HCT116 (cell line): Measurements from ENCODE around the gene ACOT8. TPM values are rescaled to one million over a fixed set of nuclear protein-coding genes. Genes with fewer than 3 reads are reported as not detected.

Experiments used
- ATAC-seq: fragments of 200-7000 bp; cut with Tn5 transposase; 2 replicates; pipeline ENCODE4 v1.9.1; 2020; ENCODE audit warnings: mild to moderate bottlenecking, moderate library complexity
- BruUV-seq: library from RNA; stranded (reverse); fragments of 400-500 nt; replicated peaks from 2 replicates; lab custom pipeline; 2021; lab: Mats Ljungman, UMichigan
- CTCF ChIA-PET: fragments of 300-600 bp; sonication (Branson Sonifier 250); formaldehyde crosslinking; loops from one replicate; lab custom pipeline; 2021; ENCODE audit warnings: antibody characterized with exemption; lab: Charles Lee
- POLR2A ChIA-PET: fragments of 300-600, 350-600 bp; sonication (Branson Sonifier 250); formaldehyde crosslinking; loops from one replicate; lab custom pipeline; 2021; ENCODE audit warnings: antibody characterized with exemption; lab: Charles Lee
- RAD21 ChIA-PET, 2 experiments: fragments of 300-600 bp; sonication (Branson Sonifier 250); formaldehyde crosslinking; loops; one replicate each; lab custom pipeline; 2023; ENCODE audit warnings: low total read pairs in 2 of 2; ENCODE audit not compliant: uncharacterized antibody in 2 of 2, unreplicated experiment in 2 of 2, low non-redundant PET in 1 of 2; lab: Charles Lee
- DNase-seq: peaks from one replicate; pipeline ENCODE4 v3.0.0-alpha.2; 2010; ENCODE audit warnings: low read depth, low spot score
- H2AFZ ChIP-seq: fragments of 200-600 bp; shearing (Covaris generic), sonication (generic); 2 replicates; pipeline ENCODE4 v1.6.1; 2017; ENCODE audit warnings: low read depth, mixed run types, mixed read lengths, antibody characterized with exemption, low read length; ENCODE audit not compliant: poor library complexity, severe bottlenecking
- H3K27ac ChIP-seq: 2 replicates; pipeline ENCODE4 v1.5.1; 2012; ENCODE audit warnings: low read depth, low read length
- H3K27me3 ChIP-seq: fragments of 200-600 bp; sonication (generic); 2 replicates; pipeline ENCODE4 v1.6.1; 2016; ENCODE audit warnings: mixed run types, low read length, mixed read lengths; ENCODE audit not compliant: insufficient read depth
- H3K36me3 ChIP-seq, 2 experiments: fragments of 200-500 bp in 1 of 2; fragments of 200-600 bp in 1 of 2; sonication (Bioruptor generic) in 1 of 2; sonication (generic) in 1 of 2; 2 replicates each; pipeline versions ENCODE4 v1.5.1 to v1.6.1; 2014 to 2016; ENCODE audit warnings: low read length in 2 of 2, inconsistent platforms in 1 of 2, mixed read lengths in 1 of 2, mixed run types in 1 of 2; ENCODE audit not compliant: insufficient read depth in 2 of 2, control insufficient read depth in 1 of 2
- H3K4me1 ChIP-seq, 2 experiments: fragments of 200-600 bp in 1 of 2; sonication (generic) in 1 of 2; 2 replicates each; pipeline versions ENCODE4 v1.5.1 to v1.6.1; 2012 to 2017; ENCODE audit warnings: low read length in 2 of 2, inconsistent platforms in 1 of 2, mild to moderate bottlenecking in 1 of 2, mixed read lengths in 1 of 2, mixed run types in 1 of 2, moderate library complexity in 1 of 2; ENCODE audit not compliant: insufficient read depth in 2 of 2, control insufficient read depth in 1 of 2
- H3K4me2 ChIP-seq: fragments of 200-600 bp; sonication (generic); 2 replicates; pipeline ENCODE4 v1.6.1; 2017; ENCODE audit warnings: mixed run types, low read length, mixed read lengths
- H3K4me3 ChIP-seq, 2 experiments: fragments of 200-600 bp in 1 of 2; sonication (generic) in 1 of 2; replicated peaks in 1 of 2; 2 replicates each; pipeline ENCODE4 v1.5.1; 2011 to 2016; ENCODE audit warnings: low read length in 2 of 2, control low read depth in 1 of 2, low read depth in 1 of 2, mild to moderate bottlenecking in 1 of 2, mixed read lengths in 1 of 2, mixed run types in 1 of 2
- H3K79me2 ChIP-seq: fragments of 200-600 bp; sonication (generic); 2 replicates; pipeline ENCODE4 v1.6.1; 2017; ENCODE audit warnings: mild to moderate bottlenecking, mixed run types, low read length, moderate library complexity, mixed read lengths; ENCODE audit not compliant: insufficient read depth
- H3K9ac ChIP-seq: fragments of 200-600 bp; sonication (generic); 2 replicates; pipeline ENCODE4 v1.6.1; 2016; ENCODE audit warnings: low read length, mixed read lengths
- H3K9me2 ChIP-seq: fragments of 200-600 bp; sonication (generic), shearing (Covaris generic); 2 replicates; pipeline ENCODE4 v1.6.1; 2017; ENCODE audit warnings: mixed run types, mild to moderate bottlenecking, moderate library complexity; ENCODE audit not compliant: insufficient read depth
- H3K9me3 ChIP-seq, 2 experiments: fragments of 200-500 bp in 1 of 2; fragments of 200-600 bp in 1 of 2; sonication (Bioruptor generic) in 1 of 2; sonication (generic) in 1 of 2; 2 replicates each; pipeline ENCODE4 v1.6.1; 2014 to 2017; ENCODE audit warnings: low read length in 2 of 2, mixed read lengths in 2 of 2, inconsistent platforms in 1 of 2, low read depth in 1 of 2, mild to moderate bottlenecking in 1 of 2, mixed run types in 1 of 2, moderate library complexity in 1 of 2; ENCODE audit not compliant: control insufficient read depth in 1 of 2, insufficient read depth in 1 of 2
- H4K20me1 ChIP-seq: fragments of 200-600 bp; sonication (generic), shearing (Covaris generic); 2 replicates; pipeline ENCODE4 v1.6.1; 2017; ENCODE audit warnings: mixed run types, mild to moderate bottlenecking, moderate library complexity; ENCODE audit not compliant: insufficient read depth
- ATF3 ChIP-seq: IDR thresholded peaks from 2 replicates; pipeline ENCODE4 v1.6.1; 2012
- CBX3 ChIP-seq: IDR thresholded peaks from 2 replicates; pipeline ENCODE4 v1.6.1; 2012; ENCODE audit warnings: low read depth
- CEBPB ChIP-seq: IDR thresholded peaks from 2 replicates; pipeline ENCODE4 v1.6.1; 2012; ENCODE audit warnings: low read depth
- EGR1 ChIP-seq: IDR thresholded peaks from 2 replicates; pipeline ENCODE4 v1.6.1; 2012; ENCODE audit warnings: low read depth
- ELF1 ChIP-seq: IDR thresholded peaks from 2 replicates; pipeline ENCODE4 v1.6.1; 2012; ENCODE audit warnings: low read depth, borderline replicate concordance
- EZH2 ChIP-seq: fragments of 200-600 bp; sonication (generic); IDR thresholded peaks from 2 replicates; pipeline ENCODE4 v1.6.1; 2017; ENCODE audit warnings: antibody characterized with exemption, mixed run types
- EZH2phosphoT487 ChIP-seq: fragments of 200-600 bp; IDR thresholded peaks from 2 replicates; pipeline ENCODE4 v1.6.1; 2018; ENCODE audit warnings: antibody characterized with exemption, borderline replicate concordance
- JUND ChIP-seq: IDR thresholded peaks from 2 replicates; pipeline ENCODE4 v1.6.1; 2012
- POLR2A ChIP-seq: IDR thresholded peaks from 2 replicates; pipeline ENCODE4 v1.7.0; 2011; ENCODE audit warnings: borderline replicate concordance; ENCODE audit not compliant: insufficient read depth, insufficient read length; ENCODE audit errors: extremely low read depth
- SIN3A ChIP-seq: IDR thresholded peaks from 2 replicates; pipeline ENCODE4 v1.6.1; 2012; ENCODE audit warnings: low read depth
- SP1 ChIP-seq: IDR thresholded peaks from 2 replicates; pipeline ENCODE4 v1.6.1; 2012; ENCODE audit warnings: low read depth
- TCF7L2 ChIP-seq: IDR thresholded peaks from 2 replicates; pipeline ENCODE4 v1.7.0; 2011; ENCODE audit warnings: borderline replicate concordance, inconsistent platforms; ENCODE audit not compliant: insufficient read depth, insufficient read length; ENCODE audit errors: extremely low read depth
- ZFX ChIP-seq: fragments of 450-650 bp; IDR thresholded peaks from 2 replicates; pipeline ENCODE4 v1.6.1; 2017
- intact Hi-C: fragments of 100-400 bp; cut with micrococcal nuclease; formaldehyde crosslinking; loops from 2 replicates; pipeline ENCODE4 v1.10.0; 2022
- total RNA-seq: library from RNA; stranded (reverse); gene quantifications from one replicate; pipeline ENCODE4 v1.2.1, GENCODE V29; 2021; ENCODE audit not compliant: unreplicated experiment
- TF ChIP-seq, protein P1 (sequence below): IDR thresholded peaks from 2 replicates; pipeline ENCODE4 v1.6.1; 2012; ENCODE audit warnings: low read depth

The ACOT8 gene
- total RNA-seq, 1 experiment from 2014 or later, result 12.2 TPM

DNA sequence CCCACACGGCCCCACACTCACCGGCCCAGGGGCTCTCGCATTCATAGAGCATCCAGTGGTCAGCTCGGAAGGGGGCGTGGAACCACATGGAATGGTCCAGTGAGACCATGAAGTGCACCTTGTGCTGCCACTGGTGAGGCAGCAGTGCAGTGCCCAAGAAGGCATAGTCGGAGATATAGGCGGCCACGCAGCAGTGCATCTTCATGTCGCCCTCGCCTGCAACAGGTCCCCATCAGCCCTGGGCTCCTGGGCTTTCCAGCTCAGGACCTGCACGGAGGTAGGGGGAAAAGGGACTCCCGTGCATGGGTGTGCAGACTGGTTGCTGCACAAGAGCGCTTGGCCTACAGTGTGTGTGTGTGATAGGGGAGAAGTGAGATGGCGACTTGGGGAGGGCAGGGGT is 13.7 kb downstream of the ACOT8 start:
- no peak overlapping the region for H3K4me2 ChIP-seq
- no peaks in the 10 kb centered on the region for H3K4me1 ChIP-seq
- intact Hi-C loops, result no loop called here
- no peaks in the 10 kb centered on the region for H3K9me2 ChIP-seq
- TF ChIP-seq CBX3 (no peak), POLR2A (no peak), EGR1 (no peak), EZH2phosphoT487 (no peak), SP1 (no peak), JUND (no peak)
- H3K27me3 ChIP-seq, result no peaks in the 10 kb centered on the region
- no peaks in the 10 kb centered on the region for H4K20me1 ChIP-seq
- ATAC-seq (no peak), DNase-seq (no peak)
- no peak overlapping the region for H2AFZ ChIP-seq
- H3K4me3 ChIP-seq, result no peak overlapping the region
- H3K9ac ChIP-seq, result no peak overlapping the region
- RAD21 ChIA-PET, result no interaction called here
- H3K27ac ChIP-seq, result no peak overlapping the region
- BruUV-seq, result no TSS peak
- H3K36me3 ChIP-seq, result peaks cover 0 to 2% of the 10 kb centered on the region in 2 experiments; a peak in 2 of 4 replicates
- H3K79me2 ChIP-seq, result no peaks in the 10 kb centered on the region
- CTCF ChIA-PET, result no interaction called here
- POLR2A ChIA-PET, result no interaction called here
- no peaks in the 10 kb centered on the region for H3K9me3 ChIP-seq

DNA sequence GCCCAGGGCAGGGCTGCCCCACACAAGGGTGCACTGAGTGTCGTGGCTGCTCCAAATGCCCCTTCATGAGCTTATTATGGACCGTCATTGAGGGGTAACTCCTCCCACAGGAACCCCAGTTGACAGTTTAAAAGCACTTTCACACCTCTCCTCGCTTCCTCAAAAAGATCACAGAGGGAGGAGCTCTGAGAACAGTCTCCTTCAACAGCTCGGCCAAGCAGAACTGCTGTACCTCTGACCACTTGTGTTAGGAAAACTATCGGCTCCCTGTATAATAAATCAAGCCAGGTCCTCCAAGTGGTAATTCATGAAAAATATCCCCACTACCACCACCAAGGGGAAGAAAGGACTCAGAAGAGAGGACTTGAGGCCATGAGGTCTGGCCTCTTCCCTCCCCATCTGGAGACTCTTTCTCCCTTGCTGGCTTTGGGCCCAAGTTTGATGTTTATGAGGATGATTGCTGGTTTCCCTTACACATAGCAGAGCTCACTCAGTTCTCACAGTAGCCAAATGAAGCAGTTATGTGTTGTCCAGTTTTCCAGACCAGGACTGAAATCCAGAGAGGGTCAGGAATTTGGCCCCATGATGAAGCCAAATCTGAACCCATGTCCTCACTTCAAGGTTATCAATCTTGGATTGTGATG is 14.9 kb downstream of the ACOT8 start:
- intact Hi-C loops, result no loop called here
- RAD21 ChIA-PET, result no interaction called here
- no peaks in the 10 kb centered on the region for H3K4me1 ChIP-seq
- no peak for TF ChIP-seq ATF3
- TF ChIP-seq CBX3, result no peak
- no peak for TF ChIP-seq TCF7L2
- TF ChIP-seq EGR1, result no peak
- TF ChIP-seq JUND, result no peak
- no peak for TF ChIP-seq EZH2
- TF ChIP-seq ZFX, result no peak
- no peak for TF ChIP-seq ELF1
- TF ChIP-seq CEBPB, result no peak
- TF ChIP-seq, protein P1, sequence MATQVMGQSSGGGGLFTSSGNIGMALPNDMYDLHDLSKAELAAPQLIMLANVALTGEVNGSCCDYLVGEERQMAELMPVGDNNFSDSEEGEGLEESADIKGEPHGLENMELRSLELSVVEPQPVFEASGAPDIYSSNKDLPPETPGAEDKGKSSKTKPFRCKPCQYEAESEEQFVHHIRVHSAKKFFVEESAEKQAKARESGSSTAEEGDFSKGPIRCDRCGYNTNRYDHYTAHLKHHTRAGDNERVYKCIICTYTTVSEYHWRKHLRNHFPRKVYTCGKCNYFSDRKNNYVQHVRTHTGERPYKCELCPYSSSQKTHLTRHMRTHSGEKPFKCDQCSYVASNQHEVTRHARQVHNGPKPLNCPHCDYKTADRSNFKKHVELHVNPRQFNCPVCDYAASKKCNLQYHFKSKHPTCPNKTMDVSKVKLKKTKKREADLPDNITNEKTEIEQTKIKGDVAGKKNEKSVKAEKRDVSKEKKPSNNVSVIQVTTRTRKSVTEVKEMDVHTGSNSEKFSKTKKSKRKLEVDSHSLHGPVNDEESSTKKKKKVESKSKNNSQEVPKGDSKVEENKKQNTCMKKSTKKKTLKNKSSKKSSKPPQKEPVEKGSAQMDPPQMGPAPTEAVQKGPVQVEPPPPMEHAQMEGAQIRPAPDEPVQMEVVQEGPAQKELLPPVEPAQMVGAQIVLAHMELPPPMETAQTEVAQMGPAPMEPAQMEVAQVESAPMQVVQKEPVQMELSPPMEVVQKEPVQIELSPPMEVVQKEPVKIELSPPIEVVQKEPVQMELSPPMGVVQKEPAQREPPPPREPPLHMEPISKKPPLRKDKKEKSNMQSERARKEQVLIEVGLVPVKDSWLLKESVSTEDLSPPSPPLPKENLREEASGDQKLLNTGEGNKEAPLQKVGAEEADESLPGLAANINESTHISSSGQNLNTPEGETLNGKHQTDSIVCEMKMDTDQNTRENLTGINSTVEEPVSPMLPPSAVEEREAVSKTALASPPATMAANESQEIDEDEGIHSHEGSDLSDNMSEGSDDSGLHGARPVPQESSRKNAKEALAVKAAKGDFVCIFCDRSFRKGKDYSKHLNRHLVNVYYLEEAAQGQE, result no peak
- no peak for TF ChIP-seq SIN3A
- DNase-seq (no peak), ATAC-seq (no peak)
- H3K9me3 ChIP-seq, result no peaks in the 10 kb centered on the region
- H4K20me1 ChIP-seq, result no peaks in the 10 kb centered on the region
- no peak overlapping the region for H3K9ac ChIP-seq
- CTCF ChIA-PET, result no interaction called here
- H3K27me3 ChIP-seq, result no peaks in the 10 kb centered on the region
- H3K36me3 ChIP-seq, result peaks cover 0 to 2% of the 10 kb centered on the region in 2 experiments; a peak in 2 of 4 replicates
- H2AFZ ChIP-seq, result no peak overlapping the region
- H3K27ac ChIP-seq, result no peak overlapping the region
- no peaks in the 10 kb centered on the region for H3K79me2 ChIP-seq
- no peak overlapping the region for H3K4me2 ChIP-seq
- BruUV-seq, result no TSS peak
- no peaks in the 10 kb centered on the region for H3K9me2 ChIP-seq
- no peak overlapping the region for H3K4me3 ChIP-seq
- POLR2A ChIA-PET, result no interaction called here
